IMR-90 (cell line): ENCODE measurements around the gene PCGF2. TPM values are rescaled to one million over a fixed set of nuclear protein-coding genes. Genes with fewer than 3 reads are reported as not detected.
A peak's percentile ranks its signal among the peaks of the same experiment; 100 is the strongest.

Experiments used
- ATAC-seq: fragments of 200-7000 bp; cut with Tn5 transposase; 2 replicates; pipeline ENCODE4 v1.9.1; 2020; ENCODE audit warnings: low read depth, mild to moderate bottlenecking, moderate library complexity
- BruUV-seq: library from RNA; stranded (reverse); fragments of 400-500 nt; replicated peaks from 2 replicates; lab custom pipeline; 2021; lab: Mats Ljungman, UMichigan
- CTCF ChIA-PET: fragments of 300-600 bp; formaldehyde crosslinking; extraction: SDS; loops from one replicate; lab custom pipeline; 2021; ENCODE audit warnings: antibody characterized with exemption; lab: Yijun Ruan, JAX
- POLR2A ChIA-PET: fragments of 300-600 bp; sonication (Branson Sonifier 250); formaldehyde crosslinking; loops from one replicate; lab custom pipeline; 2022; ENCODE audit warnings: antibody characterized with exemption; ENCODE audit not compliant: unreplicated experiment; lab: Charles Lee
- DNase-seq: peaks from one replicate; pipeline ENCODE4 v3.0.0; 2013
- H2AFZ ChIP-seq: replicated peaks from 2 replicates; pipeline ENCODE3; 2013; ENCODE audit warnings: low read length, mild to moderate bottlenecking; ENCODE audit not compliant: poor library complexity
- H2AK5ac ChIP-seq: 2 replicates; pipeline ENCODE4 v1.6.1; 2013; ENCODE audit warnings: low read depth, low read length, inconsistent platforms
- H2AK9ac ChIP-seq: replicated peaks from 2 replicates; pipeline ENCODE3; 2013; ENCODE audit warnings: mild to moderate bottlenecking, low read depth, low read length, moderate library complexity; ENCODE audit not compliant: poor library complexity
- H2BK120ac ChIP-seq: 2 replicates; pipeline ENCODE4 v1.6.1; 2013; ENCODE audit warnings: low read depth, low read length, inconsistent platforms
- H2BK15ac ChIP-seq: 3 replicates; pipeline ENCODE4 v1.6.1; 2013; ENCODE audit warnings: low read depth, low read length, inconsistent platforms
- H2BK20ac ChIP-seq: 2 replicates; pipeline ENCODE4 v1.6.1; 2013; ENCODE audit warnings: low read depth, mild to moderate bottlenecking, inconsistent platforms, low read length, moderate library complexity
- H2BK5ac ChIP-seq: 2 replicates; pipeline ENCODE4 v1.6.1; 2013; ENCODE audit warnings: mild to moderate bottlenecking, low read depth, low read length, inconsistent platforms; ENCODE audit not compliant: poor library complexity, severe bottlenecking
- H3K14ac ChIP-seq: replicated peaks from 2 replicates; pipeline ENCODE4 v1.6.1; 2013; ENCODE audit warnings: low read depth, low read length, inconsistent platforms
- H3K18ac ChIP-seq: 2 replicates; pipeline ENCODE4 v1.6.1; 2013; ENCODE audit warnings: low read depth, low read length, control low read depth
- H3K23ac ChIP-seq: 2 replicates; pipeline ENCODE4 v1.6.1; 2013; ENCODE audit warnings: low read depth, low read length, inconsistent platforms
- H3K27ac ChIP-seq: 2 replicates; pipeline ENCODE4 v1.5.1; 2013; ENCODE audit warnings: mild to moderate bottlenecking, control low read depth, low read length; ENCODE audit not compliant: insufficient read depth
- H3K27me3 ChIP-seq: 2 replicates; pipeline ENCODE4 v1.6.1; 2013; ENCODE audit warnings: low read length; ENCODE audit not compliant: control insufficient read depth, insufficient read depth
- H3K36me3 ChIP-seq: 2 replicates; pipeline ENCODE4 v1.6.1; 2013; ENCODE audit warnings: low read length, mixed read lengths; ENCODE audit not compliant: control insufficient read depth, insufficient read depth
- H3K4ac ChIP-seq: 2 replicates; pipeline ENCODE4 v1.6.1; 2013; ENCODE audit warnings: low read depth, low read length, inconsistent platforms
- H3K4me1 ChIP-seq: 2 replicates; pipeline ENCODE4 v1.6.1; 2013; ENCODE audit warnings: low read length, mixed read lengths; ENCODE audit not compliant: control insufficient read depth, insufficient read depth
- H3K4me2 ChIP-seq: 2 replicates; pipeline ENCODE4 v1.6.1; 2013; ENCODE audit warnings: low read depth, mild to moderate bottlenecking, control low read depth, low read length, moderate library complexity
- H3K4me3 ChIP-seq: 2 replicates; pipeline ENCODE4 v1.5.1; 2013; ENCODE audit warnings: low read depth, mild to moderate bottlenecking, control low read depth, low read length, moderate library complexity; ENCODE audit not compliant: insufficient read depth
- H3K56ac ChIP-seq: 2 replicates; pipeline ENCODE4 v1.6.1; 2013; ENCODE audit warnings: low read length, inconsistent platforms; ENCODE audit not compliant: insufficient read depth; ENCODE audit errors: extremely low read depth
- H3K79me1 ChIP-seq, 2 experiments: 2 replicates each; pipeline ENCODE4 v1.6.1; 2013; ENCODE audit warnings: low read length in 2 of 2, inconsistent platforms in 1 of 2, low read depth in 1 of 2
- H3K9ac ChIP-seq: 2 replicates; pipeline ENCODE4 v1.6.1; 2013; ENCODE audit warnings: low read depth, low read length, control low read depth
- H3K9me1 ChIP-seq: 2 replicates; pipeline ENCODE4 v1.6.1; 2013; ENCODE audit warnings: low read length, inconsistent platforms; ENCODE audit not compliant: insufficient read depth
- H3K9me3 ChIP-seq: 2 replicates; pipeline ENCODE4 v1.6.1; 2013; ENCODE audit warnings: low read length; ENCODE audit not compliant: control insufficient read depth, insufficient read depth
- H4K20me1 ChIP-seq: 2 replicates; pipeline ENCODE4 v1.6.1; 2013; ENCODE audit warnings: low read length, inconsistent platforms; ENCODE audit not compliant: insufficient read depth
- H4K5ac ChIP-seq: 2 replicates; pipeline ENCODE4 v1.6.1; 2013; ENCODE audit warnings: mild to moderate bottlenecking, low read depth, low read length, control low read depth
- H4K8ac ChIP-seq, 2 experiments: 2 replicates each; pipeline ENCODE4 v1.6.1; 2013; ENCODE audit warnings: low read depth in 2 of 2, low read length in 2 of 2, control low read depth in 1 of 2, inconsistent platforms in 1 of 2
- H4K91ac ChIP-seq: 2 replicates; pipeline ENCODE4 v1.6.1; 2013; ENCODE audit warnings: low read depth, low read length, inconsistent platforms; ENCODE audit not compliant: insufficient read depth
- BHLHE40 ChIP-seq: fragments of 150-350 bp; IDR thresholded peaks from 2 replicates; pipeline ENCODE4 v1.6.1; 2016; ENCODE audit warnings: mild to moderate bottlenecking, low read depth, low read length
- CEBPB ChIP-seq: IDR thresholded peaks from 2 replicates; pipeline ENCODE4 v1.6.1; 2012; ENCODE audit warnings: low read depth, low read length, improper control_type of control experiment
- CTCF ChIP-seq: conservative IDR thresholded peaks from 2 replicates; pipeline ENCODE4 v1.5.1; 2012; ENCODE audit warnings: mild to moderate bottlenecking, low read depth, low read length, improper control_type of control experiment
- ELK1 ChIP-seq: fragments of 150-350 bp; IDR thresholded peaks from 2 replicates; pipeline ENCODE4 v1.6.1; 2016; ENCODE audit warnings: low read depth, mild to moderate bottlenecking, low read length, moderate library complexity, borderline replicate concordance
- FOS ChIP-seq: fragments of 150-350 bp; IDR thresholded peaks from 2 replicates; pipeline ENCODE4 v1.6.1; 2016; ENCODE audit warnings: low read depth, low read length
- MAZ ChIP-seq: IDR thresholded peaks from 2 replicates; pipeline ENCODE4 v1.6.1; 2012; ENCODE audit warnings: low read depth, mild to moderate bottlenecking, low read length, improper control_type of control experiment, moderate library complexity, borderline replicate concordance
- MXI1 ChIP-seq: IDR thresholded peaks from 2 replicates; pipeline ENCODE4 v1.6.1; 2012; ENCODE audit warnings: low read depth, mild to moderate bottlenecking, low read length, moderate library complexity, borderline replicate concordance
- POLR2A ChIP-seq: IDR thresholded peaks from 2 replicates; pipeline ENCODE4 v1.6.1; 2012; ENCODE audit warnings: mild to moderate bottlenecking, low read depth, low read length
- RCOR1 ChIP-seq: IDR thresholded peaks from 2 replicates; pipeline ENCODE4 v1.6.1; 2012; ENCODE audit warnings: mild to moderate bottlenecking, low read length, improper control_type of control experiment; ENCODE audit not compliant: insufficient replicate concordance
- RFX5 ChIP-seq: IDR thresholded peaks from 2 replicates; pipeline ENCODE4 v1.8.0; 2012; ENCODE audit warnings: low read depth, mild to moderate bottlenecking, low read length, moderate library complexity
- SMC3 ChIP-seq: fragments of 150-350 bp; IDR thresholded peaks from 2 replicates; pipeline ENCODE4 v1.6.1; 2016; ENCODE audit warnings: low read depth, mild to moderate bottlenecking, antibody characterized with exemption, low read length, moderate library complexity
- WGBS, 2 experiments: methylation state at CpG; one replicate each; pipeline versions ENCODE4 v1.1.5 to v1.1.7; 2013; ENCODE audit warnings: missing lambda C conversion rate in 2 of 2; ENCODE audit not compliant: insufficient read length in 1 of 2; ENCODE audit errors: extremely low coverage in 2 of 2; 5-methylcytosine and 5-hydroxymethylcytosine counted together
- dilution Hi-C: fragments of 300-500 bp; cut with HindIII; formaldehyde crosslinking; loops from one replicate; pipeline ENCODE4 v1.14.3; 2018; ENCODE audit warnings: low sequenced_read_pairs; ENCODE audit not compliant: unreplicated experiment
- in situ Hi-C: fragments of 300-500 bp; cut with MboI; formaldehyde crosslinking; loops from 3 replicates; pipeline ENCODE4 v1.14.3; 2019; ENCODE audit warnings: low sequenced_read_pairs, inconsistent platforms, mixed read lengths
- intact Hi-C: fragments of 100-400 bp; cut with micrococcal nuclease; formaldehyde crosslinking; loops from 2 replicates; pipeline ENCODE4 v1.10.0; 2022
- polyA plus RNA-seq, 3 experiments: library from polyadenylated mRNA; depleted of rRNA; stranded (reverse); fragments of >200 nt; gene quantifications; 2 replicates each; pipeline ENCODE4 v1.2.3, GENCODE V29; 2012; ENCODE audit warnings: low replicate concordance in 1 of 3
- total RNA-seq: library from RNA; depleted of rRNA; stranded (reverse); fragments of >200 nt; gene quantifications from 2 replicates; pipeline ENCODE4 v1.2.3, GENCODE V29; 2012

PCGF2 gene
- total and polyA plus RNA-seq, 2 of the 4 experiments (the other 2 are of a cell fraction), result 1.1 to 18.2 TPM

- no peak for TF ChIP-seq MAZ
Observed at GRCh38 chr17:38697061-38697820, 50.9 kb downstream of the PCGF2 start (continued).

GRCh38 chr17:38693700-38694329 lies 54.3 kb downstream of the PCGF2 start:
- Histone ChIP-seq H3K27ac (no peak overlapping the region), H3K56ac (no peak overlapping the region), H2BK15ac (no peak overlapping the region), H2AK5ac (no peak overlapping the region; the same call in 1 of the 2 replicates), H3K4me2 (no peak overlapping the region), H3K27me3 (no peaks in the 10 kb centered on the region; the same call in 1 of the 2 replicates), H2AFZ (peak overlapping the region; percentile 82), H3K9ac (0 out of 2 replicates have a peak overlapping the region, but pooled peaks have one; percentile 9), H3K18ac (peak overlapping the region; percentile 11; the same call in 1 of the 2 replicates), H2AK9ac (peak overlapping the region; percentile 0), H3K4me1 (peaks cover 7% of the 10 kb centered on the region; the same call in 1 of the 2 replicates), H3K9me3 (no peaks in the 10 kb centered on the region), H4K5ac (peak overlapping the region; percentile 79; the same call in 1 of the 2 replicates), H2BK5ac (no peak overlapping the region), H2BK20ac (no peak overlapping the region; the same call in 1 of the 2 replicates), H3K9me1 (peaks cover 5% of the 10 kb centered on the region; the same call in 1 of the 2 replicates), H3K4me3 (no peak overlapping the region), H3K79me1 (no peaks in the 10 kb centered on the region), H3K36me3 (no peaks in the 10 kb centered on the region), H4K91ac (peak overlapping the region; percentile 65; the same call in 1 of the 2 replicates), H3K4ac (peak overlapping the region; percentile 56; the same call in 1 of the 2 replicates), H3K23ac (peak overlapping the region; percentile 36; the same call in 1 of the 2 replicates), H2BK120ac (peak overlapping the region; percentile 35; the same call in 1 of the 2 replicates), H3K14ac (peak overlapping the region; percentile 59; the same call in 1 of the 2 replicates), H4K8ac (peak overlapping the region; percentile 65 to 66), H4K20me1 (no peaks in the 10 kb centered on the region)
- in situ Hi-C loops (no loop called here), intact Hi-C loops (no loop called here), dilution Hi-C loops (no loop called here)
- peak; percentile 80 for ATAC-seq
- DNase-seq, result peak; percentile 51
- 49% methylated on average over 8 of the region's 12 CpGs; no CpG with 5 or more reads in 1 of the 2 experiments for whole genome bisulfite sequencing, 2 experiments
- CTCF ChIA-PET, result no interaction called here
- BruUV-seq, result no TSS peak
- POLR2A ChIA-PET, result no interaction called here
- TF ChIP-seq RFX5 (no peak), MXI1 (no peak), CEBPB (no peak), SMC3 (no peak), BHLHE40 (no peak), CTCF (no peak), MAZ (no peak), RCOR1 (no peak), ELK1 (no peak), POLR2A (no peak), FOS (no peak)
